Tongue (tissue), 2 donors: ENCODE measurements around the gene RFX2. TPM values are rescaled to one million over a fixed set of nuclear protein-coding genes. Genes with fewer than 3 reads are reported as not detected.
"Not testable (repeated sequence)": the region's sequence is repeated elsewhere in the genome, so short reads cannot be mapped to it uniquely, and the experiment has no call there.

Source experiments
- DNase-seq: peaks from one replicate; pipeline ENCODE4 v3.0.0-alpha.2; 2015
- total RNA-seq: library from RNA; depleted of rRNA; stranded (reverse); fragments of >200 nt; gene quantifications from one replicate; pipeline ENCODE4 v1.2.3, GENCODE V29; 2014

Gene RFX2
- total RNA-seq, 1 donor from 2014 or later: 12.5 TPM

- peak; percentile 27 for DNase-seq
These were observed 120.0 kb downstream of the RFX2 start for GRCh38 chr19:5990289-5990797.

DNA sequence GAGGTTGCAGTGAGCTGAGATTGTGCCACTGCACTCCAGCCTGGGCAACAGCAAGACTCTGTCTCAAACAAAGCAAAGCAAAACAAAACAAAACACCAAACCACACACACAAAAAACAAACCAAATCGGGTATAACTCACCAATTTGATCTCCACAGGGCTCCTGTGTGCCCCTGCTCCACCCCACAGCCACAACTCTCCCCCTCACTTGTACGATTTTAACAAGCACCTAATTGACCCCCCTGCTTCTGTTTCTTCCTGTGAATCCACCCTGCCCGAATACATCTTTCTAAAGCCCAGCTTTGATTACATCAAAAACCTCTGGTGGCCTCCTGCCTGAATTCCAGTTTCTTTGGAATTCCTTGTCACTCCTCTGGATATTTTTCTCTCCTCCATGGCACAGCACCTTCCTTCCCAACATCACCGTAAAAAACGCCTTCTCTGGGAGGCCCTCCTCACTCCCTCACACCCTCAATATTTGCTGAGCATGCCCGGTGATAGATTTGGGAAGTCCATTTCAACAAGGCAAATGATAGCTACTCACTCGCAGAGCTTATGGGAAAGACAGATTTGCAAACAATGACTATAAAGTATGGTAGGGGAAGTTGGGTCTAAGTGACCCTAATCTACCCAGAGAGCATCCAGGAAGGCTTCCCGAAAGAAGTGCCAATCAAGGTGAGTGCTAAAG is 120.8 kb downstream of the RFX2 start:
- DNase-seq: no peak

DNA sequence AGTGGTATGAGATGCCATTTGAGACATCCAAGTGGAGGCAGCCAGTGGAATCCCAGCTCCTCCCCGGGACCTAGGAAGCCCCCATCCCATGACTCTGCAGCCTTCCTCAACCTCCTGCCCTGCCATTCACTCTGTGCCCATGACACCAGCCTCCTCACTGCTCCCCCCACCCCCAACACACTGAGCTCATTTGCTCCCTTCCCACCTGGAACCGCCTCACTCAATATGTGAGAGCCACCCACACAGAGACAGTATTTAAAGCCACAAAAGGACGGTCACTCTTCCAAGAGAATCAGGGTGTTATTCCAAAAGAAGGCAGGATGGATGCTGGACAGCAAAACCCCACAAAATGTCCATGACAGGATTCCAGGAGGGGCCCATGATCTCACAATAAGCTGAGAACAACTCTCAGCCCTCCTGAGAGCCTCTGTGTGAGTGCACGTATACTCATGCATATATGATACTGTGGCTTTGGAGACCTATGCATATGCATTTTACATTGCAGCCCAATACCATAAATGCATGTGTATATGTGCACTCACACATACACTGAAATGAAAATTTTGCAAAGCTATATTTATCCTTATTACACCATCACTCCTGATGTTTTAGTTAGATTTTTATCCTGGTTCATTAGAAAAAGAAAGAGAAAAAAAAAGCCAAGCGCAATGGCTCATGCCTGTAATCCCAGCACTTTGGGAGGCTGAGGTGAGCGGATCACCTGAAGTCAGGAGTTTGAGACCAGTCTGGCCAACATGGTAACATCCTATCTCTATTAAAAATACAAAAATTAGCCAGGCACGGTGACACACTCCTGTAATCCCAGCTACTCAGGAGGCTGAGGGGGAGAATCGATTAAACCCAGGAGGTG is 121.5 kb downstream of the RFX2 start:
- DNase-seq: peak; percentile 37

DNA sequence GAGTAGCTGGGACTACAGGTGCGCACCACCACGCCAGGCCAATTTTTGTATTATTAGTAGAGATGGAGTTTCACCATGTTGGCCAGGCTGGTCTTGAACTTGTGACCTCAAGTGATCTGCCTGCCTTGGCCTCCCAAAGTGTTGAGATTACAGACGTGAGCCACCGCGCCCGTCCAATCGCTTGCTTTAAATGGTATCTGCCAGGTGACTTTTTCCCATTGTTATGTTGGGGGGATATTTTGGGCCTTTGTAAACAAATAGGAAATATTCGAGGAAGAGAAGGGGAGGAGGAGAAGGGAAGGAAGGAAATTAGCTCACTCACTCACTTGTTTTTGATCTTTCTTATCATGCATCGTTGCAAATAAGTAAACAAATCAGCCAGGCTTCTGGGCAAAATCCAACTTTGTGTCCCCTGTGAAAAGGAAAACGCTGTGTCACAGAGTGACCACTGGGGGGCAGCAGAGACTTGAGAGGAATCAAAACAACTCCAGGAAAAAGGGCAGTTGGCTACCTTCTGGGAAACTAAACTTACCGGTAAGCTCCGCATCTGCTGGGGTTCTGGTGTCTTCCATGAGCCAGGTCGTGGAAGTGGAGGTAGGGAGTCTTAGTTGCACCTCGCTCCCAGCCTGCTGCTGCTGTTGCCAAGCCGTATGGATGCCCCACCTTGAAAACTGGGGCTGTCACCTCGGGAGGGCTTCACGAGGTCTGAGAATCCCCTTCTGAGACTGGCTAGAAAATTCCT is 123.1 kb downstream of the RFX2 start:
- DNase-seq: peak; percentile 94

DNA sequence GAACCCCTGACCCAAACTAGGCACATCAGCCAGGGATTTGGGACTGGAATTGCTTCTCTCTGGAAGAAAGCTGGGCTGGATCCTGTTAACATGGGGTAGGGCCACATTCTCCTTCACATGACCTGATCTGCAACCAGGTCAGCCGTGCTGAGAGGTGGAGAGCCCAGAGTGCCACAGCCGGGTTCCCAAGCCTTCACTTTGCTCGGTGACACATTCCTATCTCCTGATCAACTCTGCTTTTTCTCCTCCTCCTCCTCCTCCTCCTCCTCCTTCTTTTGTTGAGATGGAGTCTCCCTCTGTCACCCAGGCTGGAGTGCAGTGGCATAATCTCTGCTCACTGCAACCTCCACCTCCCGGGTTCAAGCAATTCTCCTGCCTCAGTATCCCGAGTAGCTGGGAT is 124.5 kb downstream of the RFX2 start:
- DNase-seq: not testable (repeated sequence)

DNA sequence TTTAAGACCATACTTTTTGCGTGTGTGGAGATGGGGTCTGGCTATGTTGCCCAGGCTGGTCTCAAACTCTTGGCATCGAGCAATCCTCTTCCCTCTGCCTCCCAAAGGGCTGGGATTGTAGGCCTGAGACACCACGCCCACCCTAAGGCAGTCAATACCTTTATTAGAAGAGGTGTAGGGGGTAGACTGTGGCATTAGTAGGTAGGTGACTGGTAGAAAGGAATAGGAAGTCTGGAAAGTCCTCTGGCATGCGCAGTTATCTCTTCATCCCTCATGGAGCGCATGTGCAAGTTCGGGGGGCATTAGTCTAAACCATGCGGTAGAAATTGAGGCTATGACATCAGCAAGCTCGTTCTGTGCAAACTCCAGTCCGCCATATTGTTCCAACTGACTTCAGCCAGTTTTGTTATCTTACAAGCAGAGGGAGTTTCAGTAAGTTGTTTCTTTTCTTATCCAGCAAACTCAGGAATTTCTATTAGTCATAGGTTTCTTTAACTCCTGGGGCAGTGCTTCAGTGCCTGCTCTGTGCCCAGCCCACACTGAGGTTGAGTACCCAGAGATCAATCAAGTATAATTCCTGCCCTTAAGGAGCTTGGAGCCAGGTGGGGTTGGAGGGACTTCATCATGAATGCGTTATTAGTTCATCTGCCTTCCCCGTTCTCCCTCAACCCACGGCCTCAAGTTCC is 125.1 kb downstream of the RFX2 start:
- DNase-seq: no peak

DNA sequence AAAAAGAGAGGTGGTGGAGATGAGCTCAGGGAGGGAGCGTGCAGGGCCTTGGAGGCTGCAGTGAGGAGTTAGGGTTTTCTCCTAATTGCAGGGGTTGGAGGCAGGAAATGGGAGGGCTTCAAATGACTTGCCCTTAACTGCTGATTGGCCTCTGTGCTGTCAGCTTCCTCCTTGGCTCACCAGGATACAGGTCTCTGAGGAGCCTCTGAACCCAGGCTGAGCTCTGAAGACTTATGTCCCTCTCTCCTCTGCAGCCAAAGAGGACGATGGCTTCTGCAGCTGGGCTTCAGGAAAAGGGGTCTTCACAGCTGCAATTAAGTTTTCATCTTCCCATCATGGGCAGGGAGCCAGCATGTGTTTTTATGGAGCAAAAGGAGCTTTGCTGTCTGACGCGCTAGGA is 125.7 kb downstream of the RFX2 start:
- DNase-seq: peak; percentile 65

- DNase-seq: no peak
These were observed 126.8 kb downstream of the RFX2 start for GRCh38 chr19:5983367-5983955.

DNA sequence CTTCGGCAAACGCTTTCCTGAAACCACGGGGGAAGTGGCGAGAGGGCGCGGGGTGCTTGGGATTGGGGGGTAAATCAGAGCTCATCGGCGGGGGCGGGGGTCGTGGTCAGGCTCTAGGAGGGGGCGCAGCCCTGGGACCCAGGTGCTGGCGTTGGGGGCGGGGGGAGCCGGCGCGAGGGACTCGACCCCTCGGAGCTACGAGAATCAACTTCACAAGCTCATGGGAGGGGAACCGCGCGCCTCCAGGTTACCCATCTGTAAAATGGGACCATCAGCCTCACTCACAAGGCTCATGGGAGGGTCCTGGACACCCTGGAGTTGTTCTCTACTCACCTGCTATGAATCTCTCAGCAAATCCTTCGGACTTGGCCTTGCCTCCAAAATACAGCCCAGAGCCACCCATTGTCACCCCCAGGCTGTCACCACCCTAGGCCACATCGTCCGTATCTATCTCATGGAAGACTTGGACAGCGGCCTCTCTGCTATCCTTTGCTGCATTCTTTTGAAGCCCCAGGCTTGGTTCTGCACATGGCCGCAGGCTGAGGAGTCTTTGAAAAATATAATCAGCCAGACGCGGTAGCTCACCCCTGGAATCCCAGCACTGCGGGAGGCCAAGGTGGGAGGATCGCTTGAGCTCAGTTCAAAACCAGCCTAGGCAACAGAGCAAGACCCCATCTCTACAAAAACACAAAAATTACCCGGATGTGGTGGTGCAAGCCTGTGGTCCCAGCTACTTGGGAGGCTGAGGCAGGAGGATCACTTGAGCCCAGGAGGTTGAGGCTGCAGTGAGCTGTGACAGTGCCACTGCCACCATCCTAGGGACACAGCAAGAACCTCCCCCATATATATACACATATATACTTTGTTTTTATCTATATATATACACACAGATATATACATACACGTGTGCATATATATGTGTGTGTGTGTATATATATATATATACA is 131.4 kb downstream of the RFX2 start:
- DNase-seq: no peak

- peak; percentile 100 for DNase-seq
These were observed 132.3 kb downstream of the RFX2 start, which contains the start of gene RANBP3 for GRCh38 chr19:5977785-5978605. RANBP3 (minus strand) TSS chr19:5978140; CDS start chr19:5978082, 58 bp downstream.

- no peak for DNase-seq
These were observed 133.0 kb downstream of the RFX2 start for GRCh38 chr19:5977222-5977784.

DNA sequence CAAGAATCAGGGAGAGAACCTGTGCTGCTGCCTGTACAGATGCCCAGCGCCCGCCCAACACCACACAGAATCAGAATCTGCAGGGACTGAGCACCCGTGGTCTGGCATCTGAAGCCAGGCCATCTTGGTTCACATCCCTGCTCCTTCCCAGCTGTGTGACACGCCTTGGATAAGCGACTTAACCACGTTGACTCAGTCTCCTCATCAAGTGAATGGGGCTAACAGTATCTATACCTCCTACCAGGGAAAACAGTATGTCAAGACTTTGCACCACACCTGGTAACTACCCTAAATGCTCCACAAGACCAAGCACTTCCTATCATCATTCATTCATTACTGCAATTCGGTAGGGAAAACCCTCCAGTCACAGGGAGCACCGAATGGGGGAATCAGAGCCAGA is 133.5 kb downstream of the RFX2 start:
- no peak for DNase-seq

DNA sequence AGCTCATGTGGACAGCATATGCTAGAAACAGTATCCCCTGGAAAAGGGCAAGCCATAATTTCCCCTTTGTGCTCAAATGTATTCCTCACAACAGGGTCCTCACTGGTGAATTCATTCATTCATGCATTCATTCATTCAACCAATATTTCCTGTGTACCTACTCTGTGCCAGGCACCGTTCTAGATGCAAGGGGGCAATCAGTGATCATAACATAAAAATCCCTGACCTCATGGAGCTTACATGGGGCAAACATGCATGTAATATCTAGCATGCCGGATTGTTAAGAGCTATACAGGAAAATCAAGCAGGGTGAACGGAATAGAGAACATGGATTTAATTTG is 134.9 kb downstream of the RFX2 start:
- no peak for DNase-seq

DNA sequence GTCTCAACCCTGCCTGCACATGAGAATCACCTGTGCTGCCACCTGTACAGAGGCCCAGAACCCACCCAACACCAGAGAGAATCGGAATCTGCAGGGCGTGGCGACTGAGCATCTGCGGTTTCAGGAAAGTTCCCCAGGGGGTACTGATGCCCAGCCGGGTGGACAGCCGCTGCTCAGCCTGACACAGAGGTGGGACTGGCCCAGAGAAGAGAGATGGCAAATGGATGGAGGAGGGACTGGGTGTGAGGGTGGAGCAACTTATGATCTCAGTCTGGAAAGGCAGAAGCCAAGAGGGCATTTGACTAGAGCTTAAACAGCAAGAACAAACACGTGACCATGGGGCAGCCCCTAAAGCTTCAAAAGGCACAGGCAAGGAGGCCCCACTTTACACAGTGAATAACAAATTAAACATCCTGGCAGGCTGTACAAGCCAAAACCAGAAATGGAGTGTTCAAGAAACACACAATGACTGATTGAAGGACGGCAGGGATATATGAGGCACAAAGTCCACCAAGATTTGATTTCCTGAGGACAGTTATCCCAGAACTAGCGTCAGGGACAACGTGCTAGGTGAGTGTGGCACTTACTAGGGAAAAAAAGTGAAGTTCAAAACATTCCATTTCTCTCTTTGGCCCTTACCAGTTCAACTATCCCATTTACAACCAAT is 135.4 kb downstream of the RFX2 start:
- no peak for DNase-seq

GRCh38 chr19:5973867-5974635 is 136.2 kb downstream of the RFX2 start:
- no peak for DNase-seq

GRCh38 chr19:5973376-5973775 is 136.9 kb downstream of the RFX2 start:
- no peak for DNase-seq

- DNase-seq: no peak
These were observed 138.0 kb downstream of the RFX2 start for GRCh38 chr19:5972355-5972731.
